HAP-1 (cell line): ENCODE data around the gene GPR34.
"Not testable (repeated sequence)": the region's sequence is repeated elsewhere in the genome, so short reads cannot be mapped to it uniquely, and the experiment has no call there.

Source experiments
- DNase-seq, 2 experiments: peaks; one replicate each; pipeline ENCODE4 v3.0.0-alpha.2; 2016 to 2020; ENCODE audit warnings: low spot score in 2 of 2
- H3K27me3 ChIP-seq: fragments of 250-450 bp; sonication (Bioruptor Pico); 2 replicates; pipeline ENCODE4 v1.5.1; 2020; ENCODE audit warnings: low read depth, mild to moderate bottlenecking, moderate library complexity
- H3K36me3 ChIP-seq: fragments of 250-450 bp; sonication (Bioruptor Pico); replicated peaks from 2 replicates; pipeline ENCODE4 v1.5.1; 2020; ENCODE audit warnings: mild to moderate bottlenecking
- H3K4me1 ChIP-seq: fragments of 250-450 bp; sonication (Bioruptor Pico); 2 replicates; pipeline ENCODE4 v1.5.1; 2020; ENCODE audit warnings: mild to moderate bottlenecking
- H3K4me3 ChIP-seq: fragments of 250-450 bp; sonication (Bioruptor Pico); 2 replicates; pipeline ENCODE4 v1.5.1; 2020; ENCODE audit warnings: mild to moderate bottlenecking, moderate library complexity
- H3K9me3 ChIP-seq: fragments of 250-450 bp; sonication (Bioruptor Pico); 2 replicates; pipeline ENCODE4 v1.5.1; 2020; ENCODE audit warnings: mild to moderate bottlenecking, moderate library complexity
- in situ Hi-C: fragments of 300-500 bp; cut with MboI; formaldehyde crosslinking; loops from 3 replicates; pipeline ENCODE4 v1.14.3; 2020; ENCODE audit warnings: low sequenced_read_pairs, inconsistent platforms, mixed read lengths

Gene GPR34

GRCh38 chrX:41708486-41708885 lies 19.7 kb downstream of the GPR34 start:
- in situ Hi-C loops = no loop called here
- DNase-seq = no peak
- Histone ChIP-seq H3K4me1 (peaks cover 21% of the 10 kb centered on the region), H3K4me3 (no peak overlapping the region), H3K36me3 (no peaks in the 10 kb centered on the region), H3K27me3 (no peaks in the 10 kb centered on the region), H3K9me3 (no peaks in the 10 kb centered on the region)

GRCh38 chrX:41711021-41711667 lies 22.4 kb downstream of the GPR34 start:
- Histone ChIP-seq H3K27me3 (no peaks in the 10 kb centered on the region), H3K9me3 (no peaks in the 10 kb centered on the region), H3K4me3 (no peak overlapping the region), H3K36me3 (no peaks in the 10 kb centered on the region), H3K4me1 (peaks cover 3% of the 10 kb centered on the region)
- in situ Hi-C loops = no loop called here
- no peak for DNase-seq

GRCh38 chrX:41716222-41716621 lies 27.4 kb downstream of the GPR34 start:
- DNase-seq = no peak
- H3K27me3 ChIP-seq = no peaks in the 10 kb centered on the region
- in situ Hi-C loops = no loop called here
- H3K36me3 ChIP-seq = no peaks in the 10 kb centered on the region
- H3K4me1 ChIP-seq = peaks cover 12% of the 10 kb centered on the region
- no peaks in the 10 kb centered on the region for H3K9me3 ChIP-seq
- H3K4me3 ChIP-seq = no peak overlapping the region

GRCh38 chrX:41716767-41717473 lies 28.1 kb downstream of the GPR34 start:
- Histone ChIP-seq H3K4me3 (no peak overlapping the region), H3K27me3 (no peaks in the 10 kb centered on the region), H3K4me1 (peaks cover 12% of the 10 kb centered on the region), H3K36me3 (no peaks in the 10 kb centered on the region), H3K9me3 (no peaks in the 10 kb centered on the region)
- no peak for DNase-seq
- in situ Hi-C loops = no loop called here

GRCh38 chrX:41718481-41719235 lies 29.9 kb downstream of the GPR34 start:
- DNase-seq = peak; percentile 71 to 72

GRCh38 chrX:41719610-41720009 lies 30.8 kb downstream of the GPR34 start:
- peaks cover 12% of the 10 kb centered on the region for H3K4me1 ChIP-seq
- H3K36me3 ChIP-seq, H3K9me3 ChIP-seq, DNase-seq, H3K27me3 ChIP-seq, H3K4me3 ChIP-seq, in situ Hi-C loops: not testable (repeated sequence)

More at GRCh38 chrX:41718481-41719235, 29.9 kb downstream of the GPR34 start:
- no peaks in the 10 kb centered on the region for H3K27me3 ChIP-seq
- H3K4me1 ChIP-seq = peaks cover 12% of the 10 kb centered on the region
- no peaks in the 10 kb centered on the region for H3K9me3 ChIP-seq
- in situ Hi-C loops = no loop called here
- H3K4me3 ChIP-seq = no peak overlapping the region
- H3K36me3 ChIP-seq = no peaks in the 10 kb centered on the region

GRCh38 chrX:41720125-41720779 lies 31.5 kb downstream of the GPR34 start:
- in situ Hi-C loops = no loop called here
- Histone ChIP-seq H3K27me3 (no peaks in the 10 kb centered on the region), H3K4me1 (peaks cover 12% of the 10 kb centered on the region), H3K9me3 (no peaks in the 10 kb centered on the region), H3K4me3 (no peak overlapping the region), H3K36me3 (no peaks in the 10 kb centered on the region)
- DNase-seq = no peak

- in situ Hi-C loops = no loop called here
- H3K4me3 ChIP-seq = no peak overlapping the region
- no peaks in the 10 kb centered on the region for H3K27me3 ChIP-seq
- no peak for DNase-seq
- no peaks in the 10 kb centered on the region for H3K36me3 ChIP-seq
- no peaks in the 10 kb centered on the region for H3K9me3 ChIP-seq
- H3K4me1 ChIP-seq = peaks cover 12% of the 10 kb centered on the region
Measured at GRCh38 chrX:41721590-41721989, 32.8 kb downstream of the GPR34 start.

GRCh38 chrX:41722214-41722613 lies 33.4 kb downstream of the GPR34 start:
- Histone ChIP-seq H3K36me3 (no peaks in the 10 kb centered on the region), H3K4me3 (no peak overlapping the region), H3K9me3 (no peaks in the 10 kb centered on the region), H3K4me1 (peaks cover 12% of the 10 kb centered on the region), H3K27me3 (no peaks in the 10 kb centered on the region)
- DNase-seq = no peak
- in situ Hi-C loops = no loop called here

- H3K4me1 ChIP-seq = peaks cover 9% of the 10 kb centered on the region
- no peaks in the 10 kb centered on the region for H3K36me3 ChIP-seq
- H3K27me3 ChIP-seq = no peaks in the 10 kb centered on the region
- no peak for DNase-seq
- no peaks in the 10 kb centered on the region for H3K9me3 ChIP-seq
- H3K4me3 ChIP-seq = no peak overlapping the region
- in situ Hi-C loops = no loop called here
Measured at GRCh38 chrX:41722816-41723618, 34.2 kb downstream of the GPR34 start.

- Histone ChIP-seq H3K9me3 (no peaks in the 10 kb centered on the region), H3K4me3 (no peak within 1 kb of the TSS), H3K4me1 (peaks cover 4% of the 10 kb centered on the region), H3K36me3 (no peaks in the 10 kb centered on the region), H3K27me3 (no peaks in the 10 kb centered on the region)
- no peak for DNase-seq
- in situ Hi-C loops = no loop called here
Measured at GRCh38 chrX:41723826-41724225, 35.1 kb downstream of the GPR34 start, which contains the start of gene GPR82. GPR82 (plus strand) TSS chrX:41724181; CDS start chrX:41727027, 2,846 bp downstream.

GRCh38 chrX:41728125-41728524 lies 39.4 kb downstream of the GPR34 start:
- in situ Hi-C loops = no loop called here
- Histone ChIP-seq H3K36me3 (no peaks in the 10 kb centered on the region), H3K4me3 (no peak overlapping the region), H3K4me1 (no peaks in the 10 kb centered on the region), H3K27me3 (no peaks in the 10 kb centered on the region), H3K9me3 (no peaks in the 10 kb centered on the region)
- DNase-seq = no peak

GRCh38 chrX:41730081-41730480 lies 41.3 kb downstream of the GPR34 start:
- Histone ChIP-seq H3K27me3 (no peaks in the 10 kb centered on the region), H3K9me3 (no peaks in the 10 kb centered on the region), H3K4me1 (peaks cover 7% of the 10 kb centered on the region), H3K36me3 (no peaks in the 10 kb centered on the region), H3K4me3 (no peak overlapping the region)
- in situ Hi-C loops = no loop called here
- no peak for DNase-seq
